GM10266 (cell line): ENCODE measurements around the gene C6orf89.

Experiments
- DNase-seq: peaks from one replicate; pipeline ENCODE4 v3.0.0; 2012; ENCODE audit errors: extremely low spot score
- CTCF ChIP-seq: IDR thresholded peaks from 2 replicates; pipeline ENCODE4 v1.5.1; 2012; ENCODE audit warnings: mild to moderate bottlenecking, low read depth; ENCODE audit not compliant: control insufficient read depth, insufficient read depth; ENCODE audit errors: missing control alignments

Gene C6orf89

GRCh38 chr6:36925809-36926208 lies 40.1 kb downstream of the C6orf89 start:
- TF ChIP-seq CTCF: no peak
- DNase-seq: no peak

- no peak for TF ChIP-seq CTCF
- DNase-seq: no peak
Observed at GRCh38 chr6:36926708-36927513, 41.2 kb downstream of the C6orf89 start.

- no peak for DNase-seq
- no peak for TF ChIP-seq CTCF
Observed at GRCh38 chr6:36927691-36928546, 42.2 kb downstream of the C6orf89 start.

- DNase-seq: no peak
- no peak for TF ChIP-seq CTCF
Observed at GRCh38 chr6:36928547-36928918, 42.8 kb downstream of the C6orf89 start.

GRCh38 chr6:36929152-36929551 lies 43.4 kb downstream of the C6orf89 start:
- DNase-seq: no peak
- no peak for TF ChIP-seq CTCF

GRCh38 chr6:36929607-36930006 lies 43.9 kb downstream of the C6orf89 start:
- DNase-seq: no peak
- no peak for TF ChIP-seq CTCF

GRCh38 chr6:36930483-36930882 lies 44.7 kb downstream of the C6orf89 start:
- DNase-seq: no peak
- no peak for TF ChIP-seq CTCF
